Activated gamma-delta T cell treated with anti-CD3 and anti-CD28 coated beads, Interleukin-2, amount 50 U/mL, for 16 hours (primary cell): ENCODE measurements around the gene SF3A1.
"Not testable (repeated sequence)": the region's sequence is repeated elsewhere in the genome, so short reads cannot be mapped to it uniquely, and the experiment has no call there.

Experiments used
- DNase-seq: peaks from one replicate; pipeline ENCODE4 v3.0.0-alpha.2; 2020; ENCODE audit warnings: low read depth

Gene SF3A1

GRCh38 chr22:30347255-30347892 lies 9.3 kb downstream of the SF3A1 start:
- no peak for DNase-seq

GRCh38 chr22:30344447-30345200 lies 12.1 kb downstream of the SF3A1 start:
- no peak for DNase-seq

- no peak for DNase-seq
Measured at GRCh38 chr22:30340911-30341685, 15.6 kb downstream of the SF3A1 start.

- DNase-seq: no peak
Measured at GRCh38 chr22:30338802-30339201, 17.9 kb downstream of the SF3A1 start.

- not testable (repeated sequence) for DNase-seq
Measured at GRCh38 chr22:30338341-30338740, 18.4 kb downstream of the SF3A1 start.

- DNase-seq: no peak
Measured at GRCh38 chr22:30337461-30337778, 19.3 kb downstream of the SF3A1 start.

- no peak for DNase-seq
Measured at GRCh38 chr22:30336752-30337460, 19.8 kb downstream of the SF3A1 start.

GRCh38 chr22:30335236-30335635 lies 21.5 kb downstream of the SF3A1 start:
- DNase-seq: no peak

GRCh38 chr22:30334646-30335045 lies 22.0 kb downstream of the SF3A1 start:
- no peak for DNase-seq

GRCh38 chr22:30333707-30334087 lies 23.0 kb downstream of the SF3A1 start:
- no peak for DNase-seq

- DNase-seq: no peak
Measured at GRCh38 chr22:30332994-30333706, 23.5 kb downstream of the SF3A1 start.

- no peak for DNase-seq
Measured at GRCh38 chr22:30332551-30332950, 24.1 kb downstream of the SF3A1 start.

GRCh38 chr22:30328466-30329049 lies 28.1 kb downstream of the SF3A1 start:
- DNase-seq: no peak

- no peak for DNase-seq
Measured at GRCh38 chr22:30327864-30328345, 28.8 kb downstream of the SF3A1 start.

GRCh38 chr22:30326706-30327362 lies 29.9 kb downstream of the SF3A1 start, which contains the start of gene TBC1D10A:
TSS of gene TBC1D10A (minus strand) at chr22:30326941. CDS start at chr22:30326881, 60 bp downstream.
- peak; percentile 90 for DNase-seq

GRCh38 chr22:30326255-30326705 lies 30.4 kb downstream of the SF3A1 start:
- DNase-seq: no peak

- DNase-seq: no peak
Measured at GRCh38 chr22:30325724-30326254, 30.9 kb downstream of the SF3A1 start.

- DNase-seq: no peak
Measured at GRCh38 chr22:30325065-30325720, 31.5 kb downstream of the SF3A1 start.

- DNase-seq: no peak
Measured at GRCh38 chr22:30324014-30324730, 32.5 kb downstream of the SF3A1 start.
